Measurements from ENCODE around the gene DNAH17. TPM values are rescaled to one million over a fixed set of nuclear protein-coding genes. Genes with fewer than 3 reads are reported as not detected.

DNAH17 gene
- polyA plus RNA-seq, 1 of the 3 experiments (the other 2 are of a cell fraction): not detected

DNA sequence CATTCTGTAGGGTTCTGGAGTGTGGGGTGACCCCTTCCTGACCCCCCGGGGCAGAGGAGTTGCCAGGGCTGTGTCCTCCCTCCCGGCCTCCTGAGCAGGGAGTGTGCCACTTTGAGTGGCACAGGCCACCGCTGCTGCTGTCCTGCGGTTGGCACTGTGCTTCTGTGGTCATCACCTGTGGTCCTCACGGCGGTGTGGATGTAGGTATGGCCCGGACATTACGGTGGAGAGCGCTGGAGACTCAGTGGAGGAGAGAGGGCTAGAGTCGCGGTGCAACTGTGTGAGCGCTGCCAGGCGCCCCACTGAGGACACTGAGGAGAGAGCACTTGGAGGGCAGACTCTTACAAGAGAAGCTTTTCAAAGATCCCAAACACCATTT is 159.7 kb downstream of the DNAH17 start:
- H3K79me2 ChIP-seq (ENCODE audit: insufficient read depth): peaks cover 26% of the 10 kb centered on the region; the same call in 1 of the 2 replicates
- no peak overlapping the region for H3K4me2 ChIP-seq
- H3K27me3 ChIP-seq (ENCODE audit: insufficient read depth): no peaks in the 10 kb centered on the region
- H3K9me2 ChIP-seq: no peaks in the 10 kb centered on the region
- peaks cover 3% of the 10 kb centered on the region for H3F3A ChIP-seq (replicated peaks; ENCODE audit: insufficient read depth)
- H3K4me3 ChIP-seq (ENCODE audit: low read depth in 2 of 2, low read length in 1 of 2): no peak overlapping the region
- H3K36me3 ChIP-seq (replicated peaks in 1 of 2; ENCODE audit: control insufficient read depth in 1 of 2, insufficient read depth in 2 of 2, low read length in 1 of 2): peaks cover 10 to 68% of the 10 kb centered on the region in 2 experiments
- no peak overlapping the region for H2AFZ ChIP-seq (ENCODE audit: low read depth)
- TF ChIP-seq TCF12 (IDR thresholded peaks at IDR 0.05): no peak
- no peak for TF ChIP-seq SMC3 (IDR thresholded peaks at IDR 0.05; ENCODE audit: low read depth, low read length)
- TF ChIP-seq, protein P1, sequence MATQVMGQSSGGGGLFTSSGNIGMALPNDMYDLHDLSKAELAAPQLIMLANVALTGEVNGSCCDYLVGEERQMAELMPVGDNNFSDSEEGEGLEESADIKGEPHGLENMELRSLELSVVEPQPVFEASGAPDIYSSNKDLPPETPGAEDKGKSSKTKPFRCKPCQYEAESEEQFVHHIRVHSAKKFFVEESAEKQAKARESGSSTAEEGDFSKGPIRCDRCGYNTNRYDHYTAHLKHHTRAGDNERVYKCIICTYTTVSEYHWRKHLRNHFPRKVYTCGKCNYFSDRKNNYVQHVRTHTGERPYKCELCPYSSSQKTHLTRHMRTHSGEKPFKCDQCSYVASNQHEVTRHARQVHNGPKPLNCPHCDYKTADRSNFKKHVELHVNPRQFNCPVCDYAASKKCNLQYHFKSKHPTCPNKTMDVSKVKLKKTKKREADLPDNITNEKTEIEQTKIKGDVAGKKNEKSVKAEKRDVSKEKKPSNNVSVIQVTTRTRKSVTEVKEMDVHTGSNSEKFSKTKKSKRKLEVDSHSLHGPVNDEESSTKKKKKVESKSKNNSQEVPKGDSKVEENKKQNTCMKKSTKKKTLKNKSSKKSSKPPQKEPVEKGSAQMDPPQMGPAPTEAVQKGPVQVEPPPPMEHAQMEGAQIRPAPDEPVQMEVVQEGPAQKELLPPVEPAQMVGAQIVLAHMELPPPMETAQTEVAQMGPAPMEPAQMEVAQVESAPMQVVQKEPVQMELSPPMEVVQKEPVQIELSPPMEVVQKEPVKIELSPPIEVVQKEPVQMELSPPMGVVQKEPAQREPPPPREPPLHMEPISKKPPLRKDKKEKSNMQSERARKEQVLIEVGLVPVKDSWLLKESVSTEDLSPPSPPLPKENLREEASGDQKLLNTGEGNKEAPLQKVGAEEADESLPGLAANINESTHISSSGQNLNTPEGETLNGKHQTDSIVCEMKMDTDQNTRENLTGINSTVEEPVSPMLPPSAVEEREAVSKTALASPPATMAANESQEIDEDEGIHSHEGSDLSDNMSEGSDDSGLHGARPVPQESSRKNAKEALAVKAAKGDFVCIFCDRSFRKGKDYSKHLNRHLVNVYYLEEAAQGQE (IDR thresholded peaks at IDR 0.05; ENCODE audit: low read depth, low read length): no peak
- no peak for TF ChIP-seq FOXJ3 (CRISPR knock-in tag; IDR thresholded peaks at IDR 0.05)
- TF ChIP-seq FOXM1 (IDR thresholded peaks at IDR 0.05; ENCODE audit: low read depth): no peak
- no peak for TF ChIP-seq USF1 (IDR thresholded peaks at IDR 0.05; ENCODE audit: borderline replicate concordance, low read depth)
- no peak for TF ChIP-seq ELF1 (IDR thresholded peaks at IDR 0.05)
- no peak for TF ChIP-seq USF2 (IDR thresholded peaks at IDR 0.05; ENCODE audit: borderline replicate concordance, low read depth, low read length)
- no peak for TF ChIP-seq PBX3 (IDR thresholded peaks at IDR 0.05)
- TF ChIP-seq MAX (IDR thresholded peaks at IDR 0.05; ENCODE audit: low read depth): no peak
- TF ChIP-seq NRF1 (IDR thresholded peaks at IDR 0.05; ENCODE audit: low read depth, low read length): no peak
- H3K9ac ChIP-seq: no peak overlapping the region
- H4K20me1 ChIP-seq (ENCODE audit: insufficient read depth): peaks cover 34% of the 10 kb centered on the region
- peaks cover 0 to under 1% of the 10 kb centered on the region in 2 experiments; a peak in 1 of 4 replicates for H3K4me1 ChIP-seq (ENCODE audit: control insufficient read depth in 1 of 2, insufficient read depth in 2 of 2, low read depth in 1 of 2, low read length in 1 of 2)
- POLR2A ChIA-PET: interaction anchor here (1.5 kb wide), 1 partner anchor 15 kb away, joined by 3 read pairs; no protein-coding TSS in a partner anchor
- DNase-seq: no peak
- WGBS (ENCODE audit: low lambda C conversion rate): 98% methylated on average over 11 of the region's 13 CpGs
- H3K27ac ChIP-seq (ENCODE audit: low read depth in 2 of 2, low read length in 1 of 2): no peak overlapping the region
- H3K9me3 ChIP-seq: no peaks in the 10 kb centered on the region
- CTCF ChIA-PET: interaction anchor here (1.2 to 12.2 kb wide), 7 partner anchors 9 to 241 kb away, joined by 3 to 327 read pairs (median 5); partner anchors contain the start of gene SOCS3

All from SK-N-SH (cell line).